HepG2 (cell line): ENCODE results near the gene EPDR1. TPM values are rescaled to one million over a fixed set of nuclear protein-coding genes. Genes with fewer than 3 reads are reported as not detected.

ENCODE experiments used
- AGO2 ChIP-seq: fragments of 200-400 bp; formaldehyde crosslinking; optimal IDR thresholded peaks from 2 replicates; pipeline ENCODE3; 2017; ENCODE audit warnings: mild to moderate bottlenecking, low read depth, low read length, moderate library complexity
- IKZF4 ChIP-seq: sonication (generic); formaldehyde crosslinking; IDR thresholded peaks from 2 replicates; pipeline ENCODE4 v1.5.1; 2020; ENCODE audit warnings: borderline replicate concordance, mild to moderate bottlenecking, low read depth, missing genetic modification reagents; ENCODE audit errors: not compliant biosample characterization
- KDM6A ChIP-seq: IDR thresholded peaks from 2 replicates; pipeline ENCODE4 v1.6.1; 2016; ENCODE audit warnings: low read depth
- MIER2 ChIP-seq: IDR thresholded peaks from 2 replicates; pipeline ENCODE4 v1.6.1; 2016; ENCODE audit warnings: missing biosample characterization, missing genetic modification reagents
- MLX ChIP-seq: IDR thresholded peaks from 2 replicates; pipeline ENCODE4 v1.6.1; 2016
- MTF2 ChIP-seq: sonication (generic); formaldehyde crosslinking; IDR thresholded peaks from 2 replicates; pipeline ENCODE4 v1.5.0; 2020; ENCODE audit warnings: missing genetic modification reagents, borderline replicate concordance
- PRPF4 ChIP-seq: fragments of 200-400 bp; formaldehyde crosslinking; IDR thresholded peaks from 2 replicates; pipeline ENCODE4 v1.6.1; 2016; ENCODE audit warnings: low read length, low read depth; ENCODE audit not compliant: poor library complexity, severe bottlenecking
- SUZ12 ChIP-seq: fragments of 150-350 bp; IDR thresholded peaks from 2 replicates; pipeline ENCODE4 v1.6.1; 2014; ENCODE audit warnings: low read depth, low read length
- TAF1 ChIP-seq: sonication (generic); formaldehyde crosslinking; IDR thresholded peaks from 2 replicates; pipeline ENCODE4 v1.4.0; 2020; ENCODE audit warnings: missing genetic modification reagents
- TEAD3 ChIP-seq: optimal IDR thresholded peaks from 2 replicates; pipeline ENCODE3; 2016; ENCODE audit warnings: borderline replicate concordance
- TRAFD1 ChIP-seq: sonication (generic); formaldehyde crosslinking; IDR thresholded peaks from 2 replicates; pipeline ENCODE4 v1.5.1; 2020; ENCODE audit warnings: missing genetic modification reagents, mild to moderate bottlenecking, borderline replicate concordance
- TRIM24 ChIP-seq: sonication (generic); formaldehyde crosslinking; IDR thresholded peaks from 2 replicates; pipeline ENCODE4 v1.8.0; 2022; ENCODE audit warnings: mild to moderate bottlenecking, missing genetic modification reagents
- YEATS4 ChIP-seq: sonication (generic); formaldehyde crosslinking; IDR thresholded peaks from 2 replicates; pipeline ENCODE4 v1.4.0; 2020; ENCODE audit warnings: missing genetic modification reagents, borderline replicate concordance
- ZBTB43 ChIP-seq: sonication (generic); formaldehyde crosslinking; conservative IDR thresholded peaks from 2 replicates; pipeline ENCODE4 v1.4.0; 2020; ENCODE audit warnings: missing genetic modification reagents
- ZGPAT ChIP-seq: IDR thresholded peaks from 2 replicates; pipeline ENCODE4 v1.6.1; 2016; ENCODE audit warnings: mild to moderate bottlenecking
- ZHX2 ChIP-seq, 2 experiments: sonication (generic) in 1 of 2; formaldehyde crosslinking in 1 of 2; IDR thresholded peaks; 2 replicates each; pipeline versions ENCODE4 v1.6.1 to v1.9.0; 2014 to 2022; ENCODE audit warnings: antibody characterized with exemption in 1 of 2, borderline replicate concordance in 1 of 2, inconsistent platforms in 1 of 2, low read depth in 1 of 2, missing genetic modification reagents in 1 of 2
- ZKSCAN8 ChIP-seq: IDR thresholded peaks from 2 replicates; pipeline ENCODE4 v1.6.1; 2016; ENCODE audit warnings: borderline replicate concordance, missing genetic modification reagents, missing compliant biosample characterization
- ZNF260 ChIP-seq: sonication (generic); formaldehyde crosslinking; IDR thresholded peaks from 2 replicates; pipeline ENCODE4 v1.4.0; 2020; ENCODE audit warnings: missing genetic modification reagents, low read depth, mild to moderate bottlenecking, borderline replicate concordance
- polyA plus RNA-seq, 8 experiments: library from polyadenylated mRNA; depleted of rRNA in 3 of 8; stranded (reverse) in 7 of 8; unstranded in 1 of 8; fragments of >200 nt; fragmentation: Illumina TruSeq in 4 of 8; extraction: Trizol in 4 of 8; gene quantifications; 2 replicates each; pipeline versions ENCODE4 v1.2.1 to v1.2.3, GENCODE V29; 2011 to 2016; ENCODE audit warnings: low read depth in 4 of 8, missing spikeins in 1 of 8, mixed read lengths in 1 of 8; ENCODE audit not compliant: insufficient read depth in 1 of 8
- total RNA-seq, 5 experiments: library from RNA; depleted of rRNA; stranded (reverse); fragments of >200 nt; fragmentation: Illumina TruSeq; extraction: Trizol; gene quantifications; 2 replicates each; pipeline ENCODE4 v1.2.3, GENCODE V29; 2016; ENCODE audit warnings: low read depth in 1 of 5

Gene EPDR1
- total and polyA plus RNA-seq, 2 of the 13 experiments (the other 11 are each of a cell fraction or from before 2014, with no cell fraction given): 38.3 to 50.2 TPM

GRCh38 chr7:37916017-37916672 is 4.3 kb upstream of the EPDR1 start (continued):
- TF ChIP-seq MTF2 (CRISPR knock-in tag) (no peak), TRAFD1 (no peak), YEATS4 (CRISPR knock-in tag) (no peak; the same call in 1 of the 2 replicates), ZNF260 (no peak), ZHX2 (IDR thresholded peaks at IDR 0.05; ENCODE audit: low read depth) (no peak), ZHX2 (CRISPR knock-in tag; IDR thresholded peaks at IDR 0.05; ENCODE audit: borderline replicate concordance) (no peak), ZKSCAN8 (no peak), TRIM24 (CRISPR knock-in tag) (no peak), IKZF4 (no peak), AGO2 (no peak), TAF1 (CRISPR knock-in tag) (peak; percentile 37), PRPF4 (no peak), ZGPAT (CRISPR knock-in tag) (no peak), KDM6A (CRISPR knock-in tag) (no peak), MLX (CRISPR knock-in tag) (no peak), SUZ12 (no peak), MIER2 (CRISPR knock-in tag) (no peak), ZBTB43 (CRISPR knock-in tag) (no peak), TEAD3 (CRISPR knock-in tag) (no peak)
